Inflammatory macrophage (primary cell): ENCODE measurements around the gene MID1.

ENCODE experiments used
- DNase-seq, 2 donors: peaks; one replicate each; pipeline ENCODE4 v3.0.0-alpha.2; 2020 to 2022

Gene MID1

GRCh38 chrX:10485326-10485725 lies 135.1 kb downstream of the MID1 start:
- DNase-seq = no peak

GRCh38 chrX:10484683-10485247 lies 135.6 kb downstream of the MID1 start:
- no peak for DNase-seq

GRCh38 chrX:10483191-10483831 lies 137.1 kb downstream of the MID1 start:
- DNase-seq = no peak

- DNase-seq = no peak
Measured at GRCh38 chrX:10482708-10483107, 137.7 kb downstream of the MID1 start.

- DNase-seq = no peak
Measured at GRCh38 chrX:10482261-10482660, 138.1 kb downstream of the MID1 start.

- DNase-seq = no peak
Measured at GRCh38 chrX:10480861-10481260, 139.5 kb downstream of the MID1 start.

- DNase-seq = no peak
Measured at GRCh38 chrX:10479508-10479907, 140.9 kb downstream of the MID1 start.

GRCh38 chrX:10477525-10477924 lies 142.9 kb downstream of the MID1 start:
- DNase-seq = no peak

- DNase-seq = no peak
Measured at GRCh38 chrX:10474913-10475568, 145.3 kb downstream of the MID1 start.

- DNase-seq = no peak
Measured at GRCh38 chrX:10474510-10474909, 145.9 kb downstream of the MID1 start.

- DNase-seq = no peak
Measured at GRCh38 chrX:10471418-10471817, 149.0 kb downstream of the MID1 start.

GRCh38 chrX:10470009-10470408 lies 150.4 kb downstream of the MID1 start:
- DNase-seq = no peak

- DNase-seq = peak; percentile 57 to 60
Measured at GRCh38 chrX:10467793-10468192, 152.6 kb downstream of the MID1 start.

GRCh38 chrX:10465254-10465653 lies 155.1 kb downstream of the MID1 start:
- DNase-seq = no peak

GRCh38 chrX:10457092-10457491 lies 163.3 kb downstream of the MID1 start:
- peak; percentile 2 to 41 for DNase-seq

GRCh38 chrX:10453945-10454344 lies 166.4 kb downstream of the MID1 start:
- no peak for DNase-seq

GRCh38 chrX:10450959-10451355 lies 169.4 kb downstream of the MID1 start:
- DNase-seq = no peak

- DNase-seq = no peak
Measured at GRCh38 chrX:10450229-10450958, 170.0 kb downstream of the MID1 start.

- DNase-seq = no peak
Measured at GRCh38 chrX:10447564-10448214, 172.7 kb downstream of the MID1 start.

GRCh38 chrX:10444204-10444603 lies 176.2 kb downstream of the MID1 start:
- no peak for DNase-seq

- no peak for DNase-seq
Measured at GRCh38 chrX:10441464-10441863, 178.9 kb downstream of the MID1 start.

- DNase-seq = no peak
Measured at GRCh38 chrX:10433296-10433965, 187.0 kb downstream of the MID1 start.
